ENCODE data around the gene SH2D3C.

Gene SH2D3C

GRCh38 chr9:127694890-127695720 is 83.4 kb downstream of the SH2D3C start:
- no peak for DNase-seq

GRCh38 chr9:127693697-127694096 is 84.8 kb downstream of the SH2D3C start:
- no peak for DNase-seq

- no peak for DNase-seq
These were observed 85.3 kb downstream of the SH2D3C start for GRCh38 chr9:127693143-127693542.

GRCh38 chr9:127692071-127692470 is 86.4 kb downstream of the SH2D3C start:
- no peak for DNase-seq

GRCh38 chr9:127690735-127691134 is 87.7 kb downstream of the SH2D3C start:
- no peak for DNase-seq

GRCh38 chr9:127689329-127690000 is 89.0 kb downstream of the SH2D3C start:
- DNase-seq = no peak
